ENCODE data around the gene IGFBP6. TPM values are rescaled to one million over a fixed set of nuclear protein-coding genes. Genes with fewer than 3 reads are reported as not detected.

The IGFBP6 gene
- total and polyA plus RNA-seq, 9 of the 15 experiments (the other 6 are each of a cell fraction or from before 2014, with no cell fraction given) = 0.15 to 1.4 (median 0.54) TPM

- no peak for TF ChIP-seq EZH2 (IDR thresholded peaks at IDR 0.05; ENCODE audit: borderline replicate concordance, low read depth, low read length)
Observed at GRCh38 chr12:53048033-53048779, 49.3 kb upstream of the IGFBP6 start (continued).

- FAIRE-seq (peak; percentile 54), ATAC-seq (no peak), DNase-seq (ENCODE audit: extremely low read depth in 1 of 4, low spot score in 3 of 4) (peak; percentile 19 to 40 (median 35))
- whole genome bisulfite sequencing (ENCODE audit: insufficient coverage, low coverage, missing lambda C conversion rate) = 17% methylated on average over 3 of the region's 6 CpGs
- ChIA-PET CTCF (ENCODE audit: low intra/inter-chr PET ratio) (interaction anchor here (0.6 kb wide), 1 partner anchor 50 kb away, joined by 3 read pairs; no protein-coding TSS in a partner anchor), POLR2A (interaction anchor here (0.5 to 3.8 kb wide), 4 partner anchors 12 to 404 kb away, joined by 3 to 20 read pairs (median 4); no protein-coding TSS in a partner anchor)
- Histone ChIP-seq H3K79me2 (ENCODE audit: control insufficient read depth, insufficient read depth, low read length) (peaks cover 10% of the 10 kb centered on the region; the same call in 2 of the 3 replicates), H3K4me1 (replicated peaks in 1 of 2; ENCODE audit: control insufficient read depth in 2 of 2, insufficient read depth in 2 of 2, low read length in 2 of 2) (peaks cover 60 to 88% of the 10 kb centered on the region in 2 experiments), H3K27me3 (ENCODE audit: control insufficient read depth in 2 of 2, insufficient read depth in 2 of 2, low read length in 2 of 2) (no peaks in the 10 kb centered on the region), H3K9ac (ENCODE audit: insufficient read depth in 1 of 2, low read depth in 2 of 2, low read length in 2 of 2) (peak overlapping the region in 1 of 2 experiments; percentile 89; a peak in 2 of 4 replicates), H3K36me3 (ENCODE audit: control insufficient read depth, insufficient read depth, low read length) (peaks cover 2% of the 10 kb centered on the region; the same call in 1 of the 3 replicates), H3K4me3 (no peak overlapping the region), H3K4me2 (ENCODE audit: insufficient read depth, low read length) (peak overlapping the region; percentile 35; the same call in 1 of the 2 replicates), H3K9me1 (ENCODE audit: control insufficient read depth, insufficient read depth, low read length) (no peaks in the 10 kb centered on the region), H3K27ac (ENCODE audit: extremely low read depth, low read depth, low read length) (peak overlapping the region; percentile 42; the same call in 2 of the 3 replicates), H2AFZ (ENCODE audit: low read depth, low read length) (no peak overlapping the region), H3K9me3 (replicated peaks; ENCODE audit: control insufficient read depth, insufficient read depth, low read depth, low read length) (no peaks in the 10 kb centered on the region), H4K20me1 (replicated peaks; ENCODE audit: control insufficient read depth, insufficient read depth, low read length) (no peaks in the 10 kb centered on the region)
- intact Hi-C loops (cut with micrococcal nuclease) = loop anchor here (5.0 kb wide), 1 partner anchor 42 kb away; the partner anchor contains the start of gene EIF4B
- in situ Hi-C loops (cut with MboI) = no loop called here
- BruUV-seq (replicated peaks) = no TSS peak
- TF ChIP-seq MIER1 (IDR thresholded peaks at IDR 0.05; ENCODE audit: low read depth) (peak; percentile 70; the same call in 1 of the 2 replicates), GABPB1 (CRISPR knock-in tag; IDR thresholded peaks at IDR 0.05) (0 out of 2 replicates have a peak, but pooled peaks have one; percentile 19), ZBTB40 (IDR thresholded peaks at IDR 0.05) (no peak), ZBTB40 (CRISPR knock-in tag; IDR thresholded peaks at IDR 0.05) (no peak), EHMT2 (IDR thresholded peaks at IDR 0.05) (peak; percentile 72; the same call in 1 of the 2 replicates), CTBP1 (IDR thresholded peaks at IDR 0.05; ENCODE audit: borderline replicate concordance) (0 out of 2 replicates have a peak, but pooled peaks have one; percentile 13)
Observed at GRCh38 chr12:53048780-53049401, 48.6 kb upstream of the IGFBP6 start.
